ENCODE measurements around the gene SYT1.

DNA sequence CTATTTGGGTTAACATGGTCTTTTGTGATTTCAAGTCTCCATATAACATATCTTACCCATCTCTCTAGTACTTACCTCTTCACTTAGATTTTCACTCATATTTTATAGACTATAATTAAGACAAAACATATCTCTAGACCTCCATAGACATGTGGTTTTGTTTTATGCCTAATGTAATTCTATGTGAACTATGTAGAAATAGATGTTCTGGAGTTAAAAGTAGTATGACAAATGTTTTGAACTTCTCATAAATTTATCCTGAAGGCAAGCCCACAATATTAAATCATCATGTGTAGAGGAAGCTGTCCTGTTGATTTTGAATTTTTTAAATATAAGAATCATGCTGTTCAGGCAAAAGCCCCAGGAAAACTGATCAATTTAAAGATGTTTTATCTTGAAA, 169.2 kb downstream of the SYT1 start:
- TF ChIP-seq, protein P1, sequence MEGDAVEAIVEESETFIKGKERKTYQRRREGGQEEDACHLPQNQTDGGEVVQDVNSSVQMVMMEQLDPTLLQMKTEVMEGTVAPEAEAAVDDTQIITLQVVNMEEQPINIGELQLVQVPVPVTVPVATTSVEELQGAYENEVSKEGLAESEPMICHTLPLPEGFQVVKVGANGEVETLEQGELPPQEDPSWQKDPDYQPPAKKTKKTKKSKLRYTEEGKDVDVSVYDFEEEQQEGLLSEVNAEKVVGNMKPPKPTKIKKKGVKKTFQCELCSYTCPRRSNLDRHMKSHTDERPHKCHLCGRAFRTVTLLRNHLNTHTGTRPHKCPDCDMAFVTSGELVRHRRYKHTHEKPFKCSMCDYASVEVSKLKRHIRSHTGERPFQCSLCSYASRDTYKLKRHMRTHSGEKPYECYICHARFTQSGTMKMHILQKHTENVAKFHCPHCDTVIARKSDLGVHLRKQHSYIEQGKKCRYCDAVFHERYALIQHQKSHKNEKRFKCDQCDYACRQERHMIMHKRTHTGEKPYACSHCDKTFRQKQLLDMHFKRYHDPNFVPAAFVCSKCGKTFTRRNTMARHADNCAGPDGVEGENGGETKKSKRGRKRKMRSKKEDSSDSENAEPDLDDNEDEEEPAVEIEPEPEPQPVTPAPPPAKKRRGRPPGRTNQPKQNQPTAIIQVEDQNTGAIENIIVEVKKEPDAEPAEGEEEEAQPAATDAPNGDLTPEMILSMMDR (conservative IDR thresholded peaks at IDR 0.05; ENCODE audit: low read length) = no peak
- TF ChIP-seq EZH2phosphoT487 (IDR thresholded peaks at IDR 0.05; ENCODE audit: borderline replicate concordance, low read depth, low read length) = no peak

Measured in OCI-LY7 (cell line).